ENCODE results near the gene GSTCD. TPM values are rescaled to one million over a fixed set of nuclear protein-coding genes. Genes with fewer than 3 reads are reported as not detected.

GSTCD gene
- total RNA-seq, 1 donor from 2014 or later, result 7.4 TPM

DNA sequence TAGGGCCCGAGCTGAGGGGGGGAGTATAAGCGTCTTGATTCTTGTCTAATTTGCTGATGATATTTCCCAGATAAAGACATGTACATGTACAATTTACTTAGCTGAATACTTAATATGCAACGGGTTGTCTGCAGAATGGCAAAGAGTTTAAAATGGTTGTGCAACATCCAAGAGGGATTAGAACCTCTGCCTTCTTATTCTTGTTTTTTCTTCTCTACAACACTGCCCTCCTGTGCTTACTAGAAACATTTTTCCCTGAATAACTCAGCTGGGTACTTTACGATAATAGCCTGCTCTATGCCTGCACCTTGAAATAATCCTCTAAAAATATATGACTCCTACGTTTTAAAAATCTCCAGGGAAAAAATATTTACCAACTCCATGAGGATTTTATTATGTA lies 41.9 kb upstream of the GSTCD start:
- H3K36me3 Mint-ChIP-seq (ENCODE audit: low read depth), result peaks cover 2% of the 10 kb centered on the region
- H3K4me1 Mint-ChIP-seq (ENCODE audit: low read depth), result no peaks in the 10 kb centered on the region
- H3K9me3 Mint-ChIP-seq (ENCODE audit: low read depth), result no peaks in the 10 kb centered on the region
- no peak overlapping the region for H3K27ac Mint-ChIP-seq (ENCODE audit: unreplicated experiment)
- H3K27me3 Mint-ChIP-seq (ENCODE audit: low read depth), result peaks cover 29% of the 10 kb centered on the region
- no peak for DNase-seq (ENCODE audit: low spot score)
- TF ChIP-seq, protein P1, sequence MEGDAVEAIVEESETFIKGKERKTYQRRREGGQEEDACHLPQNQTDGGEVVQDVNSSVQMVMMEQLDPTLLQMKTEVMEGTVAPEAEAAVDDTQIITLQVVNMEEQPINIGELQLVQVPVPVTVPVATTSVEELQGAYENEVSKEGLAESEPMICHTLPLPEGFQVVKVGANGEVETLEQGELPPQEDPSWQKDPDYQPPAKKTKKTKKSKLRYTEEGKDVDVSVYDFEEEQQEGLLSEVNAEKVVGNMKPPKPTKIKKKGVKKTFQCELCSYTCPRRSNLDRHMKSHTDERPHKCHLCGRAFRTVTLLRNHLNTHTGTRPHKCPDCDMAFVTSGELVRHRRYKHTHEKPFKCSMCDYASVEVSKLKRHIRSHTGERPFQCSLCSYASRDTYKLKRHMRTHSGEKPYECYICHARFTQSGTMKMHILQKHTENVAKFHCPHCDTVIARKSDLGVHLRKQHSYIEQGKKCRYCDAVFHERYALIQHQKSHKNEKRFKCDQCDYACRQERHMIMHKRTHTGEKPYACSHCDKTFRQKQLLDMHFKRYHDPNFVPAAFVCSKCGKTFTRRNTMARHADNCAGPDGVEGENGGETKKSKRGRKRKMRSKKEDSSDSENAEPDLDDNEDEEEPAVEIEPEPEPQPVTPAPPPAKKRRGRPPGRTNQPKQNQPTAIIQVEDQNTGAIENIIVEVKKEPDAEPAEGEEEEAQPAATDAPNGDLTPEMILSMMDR (IDR thresholded peaks at IDR 0.05), result peak; percentile 69
- H3K4me3 Mint-ChIP-seq (ENCODE audit: unreplicated experiment), result no peak overlapping the region

DNA sequence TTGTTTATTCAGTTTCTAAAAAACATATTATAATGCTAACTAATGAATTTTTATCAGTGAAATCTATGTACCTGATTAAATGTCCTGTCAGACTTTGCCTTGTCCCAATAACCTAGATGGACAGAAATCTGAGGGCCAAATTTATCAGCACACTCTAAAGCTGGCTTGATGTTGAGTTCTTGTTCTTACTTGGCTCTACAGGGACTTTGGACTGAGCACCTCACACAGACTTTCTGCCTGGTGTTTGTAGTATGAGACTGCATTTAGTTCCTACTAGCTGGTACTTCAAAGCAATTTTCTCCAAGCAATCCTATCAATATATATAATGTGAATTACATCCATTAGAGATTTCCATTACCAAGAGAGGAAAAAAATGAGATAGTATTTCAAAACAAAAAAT lies 37.9 kb upstream of the GSTCD start:
- Mint-ChIP-seq H3K4me3 (ENCODE audit: unreplicated experiment) (no peak overlapping the region), H3K9me3 (ENCODE audit: low read depth) (no peaks in the 10 kb centered on the region), H3K4me1 (ENCODE audit: low read depth) (no peaks in the 10 kb centered on the region), H3K27me3 (ENCODE audit: low read depth) (peaks cover 36% of the 10 kb centered on the region), H3K27ac (ENCODE audit: unreplicated experiment) (no peak overlapping the region), H3K36me3 (ENCODE audit: low read depth) (no peaks in the 10 kb centered on the region)
- TF ChIP-seq, protein P1 (IDR thresholded peaks at IDR 0.05), result no peak
- DNase-seq (ENCODE audit: low spot score), result no peak

DNA sequence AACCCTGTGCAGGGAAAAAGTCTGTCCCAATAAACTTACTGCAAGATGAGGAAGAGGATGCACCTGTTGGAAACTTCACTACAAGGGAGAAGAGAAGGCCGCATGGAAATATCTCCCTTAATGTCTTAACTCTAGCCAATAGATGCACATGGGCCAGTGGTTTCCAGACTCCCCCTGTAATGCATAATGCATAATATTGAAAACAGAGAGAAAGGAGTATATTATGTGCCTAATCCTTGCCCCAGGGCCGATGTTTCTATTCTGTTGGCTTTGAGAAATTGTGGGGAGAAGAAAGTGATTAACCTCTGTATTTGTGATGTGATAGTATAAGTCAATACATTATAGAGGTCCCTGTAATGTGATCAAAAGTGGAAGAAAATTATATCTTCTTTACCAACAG lies 37.3 kb upstream of the GSTCD start:
- H3K4me3 Mint-ChIP-seq (ENCODE audit: unreplicated experiment), result no peak overlapping the region
- no peaks in the 10 kb centered on the region for H3K9me3 Mint-ChIP-seq (ENCODE audit: low read depth)
- DNase-seq (ENCODE audit: low spot score), result no peak
- no peaks in the 10 kb centered on the region for H3K36me3 Mint-ChIP-seq (ENCODE audit: low read depth)
- TF ChIP-seq, protein P1 (IDR thresholded peaks at IDR 0.05), result no peak
- peaks cover 36% of the 10 kb centered on the region for H3K27me3 Mint-ChIP-seq (ENCODE audit: low read depth)
- no peak overlapping the region for H3K27ac Mint-ChIP-seq (ENCODE audit: unreplicated experiment)
- no peaks in the 10 kb centered on the region for H3K4me1 Mint-ChIP-seq (ENCODE audit: low read depth)

DNA sequence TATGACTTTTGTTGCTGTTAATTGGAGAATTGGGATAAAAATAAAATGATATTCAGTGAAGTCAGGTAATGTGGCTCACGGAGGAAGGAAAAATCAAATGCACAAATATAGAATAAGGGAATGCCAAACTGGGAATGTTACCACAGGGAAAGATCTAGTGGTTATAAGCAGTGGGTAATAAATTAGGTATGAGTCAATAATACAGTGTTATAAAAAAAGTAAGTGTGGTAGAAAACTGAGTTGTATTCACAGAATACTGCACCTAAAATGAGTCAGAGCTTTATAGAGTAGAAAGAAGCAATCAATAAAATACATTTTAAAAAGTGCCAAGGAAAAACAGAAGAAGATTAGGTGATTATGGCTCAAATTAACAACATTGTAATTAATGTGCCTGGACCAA lies 34.6 kb upstream of the GSTCD start:
- DNase-seq (ENCODE audit: low spot score), result no peak
- H3K27ac Mint-ChIP-seq (ENCODE audit: unreplicated experiment), result no peak overlapping the region
- peaks cover 25% of the 10 kb centered on the region for H3K27me3 Mint-ChIP-seq (ENCODE audit: low read depth)
- H3K9me3 Mint-ChIP-seq (ENCODE audit: low read depth), result no peaks in the 10 kb centered on the region
- peaks cover 2% of the 10 kb centered on the region for H3K4me1 Mint-ChIP-seq (ENCODE audit: low read depth)
- H3K36me3 Mint-ChIP-seq (ENCODE audit: low read depth), result no peaks in the 10 kb centered on the region
- TF ChIP-seq, protein P1 (IDR thresholded peaks at IDR 0.05), result no peak
- no peak overlapping the region for H3K4me3 Mint-ChIP-seq (ENCODE audit: unreplicated experiment)

DNA sequence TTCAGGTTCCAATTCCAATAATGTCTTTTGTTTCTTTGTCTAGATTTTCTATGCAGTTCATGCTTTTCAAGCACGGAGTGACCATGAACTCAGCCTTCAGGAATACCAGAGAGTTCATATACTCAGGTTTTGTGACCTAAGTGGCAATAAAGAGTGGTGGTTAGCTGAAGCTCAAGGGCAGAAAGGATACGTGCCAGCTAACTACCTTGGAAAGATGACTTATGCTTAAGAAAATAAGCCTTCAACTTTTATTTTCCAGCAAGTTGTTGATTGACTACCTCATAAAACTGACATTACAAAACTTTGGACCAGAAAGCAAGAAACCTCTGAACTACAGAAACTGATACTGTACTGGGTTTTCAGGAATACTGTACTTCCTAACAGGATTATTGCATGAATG lies 30.9 kb upstream of the GSTCD start:
- TF ChIP-seq, protein P1 (IDR thresholded peaks at IDR 0.05), result no peak
- peaks cover 12% of the 10 kb centered on the region for H3K4me1 Mint-ChIP-seq (ENCODE audit: low read depth)
- DNase-seq (ENCODE audit: low spot score), result no peak
- no peak overlapping the region for H3K27ac Mint-ChIP-seq (ENCODE audit: unreplicated experiment)
- no peaks in the 10 kb centered on the region for H3K9me3 Mint-ChIP-seq (ENCODE audit: low read depth)
- peaks cover 12% of the 10 kb centered on the region for H3K27me3 Mint-ChIP-seq (ENCODE audit: low read depth)
- H3K36me3 Mint-ChIP-seq (ENCODE audit: low read depth), result peaks cover 7% of the 10 kb centered on the region
- no peak overlapping the region for H3K4me3 Mint-ChIP-seq (ENCODE audit: unreplicated experiment)

Measured in chondrocyte (in vitro differentiated cells).